Neural progenitor cell (in vitro differentiated cells): ENCODE results near the gene MFAP3L.

Source experiments
- CTCF ChIP-seq: fragments of 200-600 bp; sonication (generic); IDR thresholded peaks from 2 replicates; pipeline ENCODE4 v1.5.1; 2017; ENCODE audit warnings: antibody characterized with exemption, mild to moderate bottlenecking
- EZH2phosphoT487 ChIP-seq: fragments of 200-600 bp; sonication (generic); IDR thresholded peaks from 2 replicates; pipeline ENCODE4 v1.6.1; 2017; ENCODE audit warnings: antibody characterized with exemption

DNA sequence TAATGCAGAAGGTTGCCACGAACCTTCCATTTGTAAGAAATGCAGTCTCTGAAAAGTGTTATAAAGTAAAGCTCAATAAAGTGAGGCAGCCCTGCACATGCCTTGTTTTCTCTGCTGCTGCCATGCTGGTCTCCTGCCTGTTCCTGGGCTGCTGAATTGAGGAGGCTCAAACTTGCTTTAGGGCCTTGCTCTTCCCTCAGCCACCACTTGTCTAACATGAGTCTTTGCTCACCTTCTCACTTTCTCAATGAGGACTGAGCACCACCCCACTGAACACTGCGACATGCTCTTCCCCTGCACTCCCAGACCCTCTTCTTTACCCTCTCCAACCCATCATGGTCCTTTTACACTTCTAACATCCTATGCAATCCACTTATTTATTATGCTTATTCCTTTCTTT lies 25.2 kb upstream of the MFAP3L start:
- TF ChIP-seq EZH2phosphoT487: no peak
- no peak for TF ChIP-seq CTCF
